Measurements from ENCODE around the gene BICD1. TPM values are rescaled to one million over a fixed set of nuclear protein-coding genes. Genes with fewer than 3 reads are reported as not detected.

The BICD1 gene
- total RNA-seq, 2 experiments from 2014 or later = 12.5 to 15.9 TPM

- H3K27ac Mint-ChIP-seq = no peak overlapping the region
- H3K4me1 Mint-ChIP-seq = no peaks in the 10 kb centered on the region
- CTCF ChIA-PET = no interaction called here
- H3K9me3 Mint-ChIP-seq = no peaks in the 10 kb centered on the region
- POLR2A ChIA-PET = no interaction called here
- H3K4me3 Mint-ChIP-seq = no peak overlapping the region
- H3K36me3 Mint-ChIP-seq (ENCODE audit: low read depth) = no peaks in the 10 kb centered on the region
- DNase-seq = no peak
- H3K27me3 Mint-ChIP-seq = peaks cover 2% of the 10 kb centered on the region
Observed at GRCh38 chr12:32418221-32418620, 311.6 kb downstream of the BICD1 start.

GRCh38 chr12:32418903-32419519, 312.4 kb downstream of the BICD1 start:
- peaks cover 2% of the 10 kb centered on the region for H3K27me3 Mint-ChIP-seq
- no peak overlapping the region for H3K27ac Mint-ChIP-seq
- POLR2A ChIA-PET = no interaction called here
- H3K4me3 Mint-ChIP-seq = no peak overlapping the region
- no peaks in the 10 kb centered on the region for H3K9me3 Mint-ChIP-seq
- CTCF ChIA-PET = no interaction called here
- no peaks in the 10 kb centered on the region for H3K36me3 Mint-ChIP-seq (ENCODE audit: low read depth)
- no peaks in the 10 kb centered on the region for H3K4me1 Mint-ChIP-seq
- DNase-seq = no peak

GRCh38 chr12:32419520-32419960, 312.9 kb downstream of the BICD1 start:
- ChIA-PET POLR2A (no interaction called here), CTCF (no interaction called here)

GRCh38 chr12:32420356-32420755, 313.7 kb downstream of the BICD1 start:
- no peak for DNase-seq
- Mint-ChIP-seq H3K4me1 (no peaks in the 10 kb centered on the region), H3K36me3 (ENCODE audit: low read depth) (no peaks in the 10 kb centered on the region), H3K9me3 (no peaks in the 10 kb centered on the region), H3K27ac (no peak overlapping the region), H3K4me3 (no peak overlapping the region), H3K27me3 (peaks cover 2% of the 10 kb centered on the region)
- CTCF ChIA-PET = no interaction called here
- POLR2A ChIA-PET = no interaction called here

More at GRCh38 chr12:32419520-32419960, 312.9 kb downstream of the BICD1 start:
- Mint-ChIP-seq H3K36me3 (ENCODE audit: low read depth) (no peaks in the 10 kb centered on the region), H3K27me3 (peaks cover 2% of the 10 kb centered on the region), H3K9me3 (no peaks in the 10 kb centered on the region), H3K4me1 (no peaks in the 10 kb centered on the region), H3K27ac (no peak overlapping the region), H3K4me3 (no peak overlapping the region)
- no peak for DNase-seq

GRCh38 chr12:32423559-32423958, 316.9 kb downstream of the BICD1 start:
- H3K27me3 Mint-ChIP-seq = peaks cover 17% of the 10 kb centered on the region
- POLR2A ChIA-PET = no interaction called here
- peaks cover 4% of the 10 kb centered on the region for H3K36me3 Mint-ChIP-seq (ENCODE audit: low read depth)
- CTCF ChIA-PET = no interaction called here
- H3K4me1 Mint-ChIP-seq = no peaks in the 10 kb centered on the region
- no peak overlapping the region for H3K4me3 Mint-ChIP-seq
- no peak for DNase-seq
- H3K27ac Mint-ChIP-seq = no peak overlapping the region
- H3K9me3 Mint-ChIP-seq = peaks cover 5% of the 10 kb centered on the region

- Mint-ChIP-seq H3K9me3 (peaks cover 5% of the 10 kb centered on the region), H3K4me3 (no peak overlapping the region), H3K36me3 (ENCODE audit: low read depth) (peaks cover 4% of the 10 kb centered on the region), H3K27ac (no peak overlapping the region), H3K4me1 (no peaks in the 10 kb centered on the region), H3K27me3 (peaks cover 21% of the 10 kb centered on the region)
- CTCF ChIA-PET = no interaction called here
- no peak for DNase-seq
- POLR2A ChIA-PET = no interaction called here
Observed at GRCh38 chr12:32431025-32431424, 324.4 kb downstream of the BICD1 start.

Other genes with a start within 250 kb of the BICD1 start
- 100 to 1,000 TPM; 152 to 154 TPM for gene RESF1, start 147.4 kb upstream of the BICD1 start, total RNA-seq

Data from activated CD4-positive, alpha-beta memory T cell treated with anti-CD3 and anti-CD28 coated beads, Interleukin-2, amount 10 ng/mL, durations not matched to agents 7 days and 5 days (primary cell).